ENCODE results near the gene BIRC2.

- TF ChIP-seq CTCF (conservative IDR thresholded peaks at IDR 0.05; ENCODE audit: low read depth in 2 of 2) (peak; percentile 90 to 92), EZH2 (IDR thresholded peaks at IDR 0.05; ENCODE audit: low read depth, unreplicated experiment) (no peak), REST (IDR thresholded peaks at IDR 0.05; ENCODE audit: unreplicated experiment) (no peak), CREB1 (CRISPR knock-in tag; IDR thresholded peaks at IDR 0.05; ENCODE audit: low read depth) (no peak), ETS1 (IDR thresholded peaks at IDR 0.05) (no peak), POLR2AphosphoS5 (IDR thresholded peaks at IDR 0.05; ENCODE audit: low read depth) (no peak), EZH2phosphoT487 (IDR thresholded peaks at IDR 0.05; ENCODE audit: unreplicated experiment) (no peak), STAT1 (IDR thresholded peaks at IDR 0.05; ENCODE audit: unreplicated experiment) (no peak), NANOG (IDR thresholded peaks at IDR 0.05; ENCODE audit: borderline replicate concordance) (no peak), ZNF114 (CRISPR knock-in tag; IDR thresholded peaks at IDR 0.05) (no peak)
Measured at GRCh38 chr11:102309621-102310541, 37.1 kb upstream of the BIRC2 start.

All from GM23338 (cell line).